Kidney glomerular epithelial cell (primary cell): ENCODE results near the gene SAT2.
"Not testable (repeated sequence)": the region's sequence is repeated elsewhere in the genome, so short reads cannot be mapped to it uniquely, and the experiment has no call there.

Source experiments
- DNase-seq: peaks from one replicate; lab custom pipeline; 2025; lab: John Stamatoyannopoulos, UW

The SAT2 gene

DNA sequence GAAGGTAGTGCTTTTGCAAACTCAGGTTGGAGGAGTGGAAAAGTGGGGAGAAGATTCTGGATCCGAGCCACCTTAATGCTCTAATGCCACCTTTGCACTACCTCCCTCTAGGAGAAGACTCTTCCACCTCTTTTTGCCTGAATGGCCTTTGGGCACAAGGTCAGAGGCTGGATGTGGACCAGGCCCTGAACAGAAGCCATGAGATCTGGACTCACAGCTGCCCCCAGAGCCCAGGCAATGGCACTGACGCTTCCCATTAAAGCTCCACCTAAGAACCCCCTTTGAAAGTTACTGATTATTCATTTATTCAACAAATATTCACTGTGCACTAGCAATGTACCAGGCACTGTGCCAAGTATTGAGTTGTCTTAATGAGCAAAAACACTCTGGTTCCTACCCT lies 5.5 kb upstream of the SAT2 start:
- DNase-seq, result no peak

DNA sequence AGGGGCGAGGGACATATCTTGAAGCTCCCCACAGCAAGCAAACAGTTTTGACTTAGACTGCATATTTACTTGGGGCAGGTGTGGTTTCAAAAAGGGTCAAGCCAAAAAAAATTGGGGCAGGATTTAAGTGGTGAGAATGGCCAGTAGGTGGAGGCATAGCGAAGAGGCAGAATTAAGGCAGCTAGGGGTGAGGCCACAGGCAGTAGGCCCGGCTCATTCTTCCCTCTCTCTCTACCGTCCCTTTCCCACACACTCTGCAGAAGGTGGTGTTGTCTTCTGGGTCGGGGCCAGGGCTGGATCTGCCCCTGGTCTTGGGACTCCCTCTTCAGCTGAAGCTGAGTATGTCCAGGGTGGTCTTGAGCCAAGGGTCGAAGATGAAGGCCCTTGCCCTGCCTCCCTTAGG lies 4.9 kb upstream of the SAT2 start:
- DNase-seq, result no peak

DNA sequence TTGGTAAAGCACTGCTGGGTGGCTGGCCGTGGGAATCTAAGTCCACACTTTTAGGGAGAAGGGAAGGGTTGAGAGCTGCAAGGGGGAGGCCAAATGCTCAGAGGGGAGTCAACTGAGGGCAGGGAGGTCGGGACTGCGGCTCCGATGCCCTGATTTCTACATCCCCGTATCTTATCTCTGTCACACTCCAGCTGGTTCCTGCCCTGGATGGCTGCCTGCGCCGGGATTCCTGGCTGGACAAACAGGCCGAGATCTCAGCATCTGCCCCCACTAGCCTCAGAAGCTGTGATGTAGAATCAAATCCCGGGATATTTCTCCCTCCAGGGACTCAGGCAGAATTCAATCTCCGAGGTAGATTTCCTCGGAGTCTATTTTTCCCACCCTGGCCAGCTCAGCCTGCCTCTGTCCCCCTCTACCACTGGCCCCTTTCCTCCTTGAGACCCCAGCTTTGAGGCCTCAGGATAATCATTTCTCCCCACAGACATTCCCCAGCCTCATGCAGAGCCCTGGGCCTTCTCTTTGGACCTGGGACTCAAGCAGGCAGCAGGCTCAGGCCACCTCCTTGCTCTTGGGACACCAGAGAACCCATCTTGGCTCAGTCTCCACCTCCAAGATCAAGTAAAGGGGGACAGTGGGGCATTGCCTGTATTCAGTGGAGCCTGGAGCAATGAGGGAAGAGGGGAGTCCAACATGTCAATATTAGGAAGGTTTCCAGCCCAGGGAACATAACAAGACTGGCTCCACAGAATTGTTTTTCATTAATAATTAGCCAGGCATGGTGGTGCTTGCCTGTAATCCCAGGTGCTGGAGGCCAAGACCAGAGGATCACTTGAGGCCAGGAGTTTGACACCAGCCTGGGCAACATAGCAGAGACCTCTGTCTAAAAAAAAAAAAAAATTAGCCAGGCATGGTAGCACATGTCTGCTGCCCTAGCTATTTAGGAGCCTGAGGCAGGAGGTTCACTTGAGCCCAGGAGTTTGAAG lies 4.1 kb upstream of the SAT2 start:
- no peak for DNase-seq

DNA sequence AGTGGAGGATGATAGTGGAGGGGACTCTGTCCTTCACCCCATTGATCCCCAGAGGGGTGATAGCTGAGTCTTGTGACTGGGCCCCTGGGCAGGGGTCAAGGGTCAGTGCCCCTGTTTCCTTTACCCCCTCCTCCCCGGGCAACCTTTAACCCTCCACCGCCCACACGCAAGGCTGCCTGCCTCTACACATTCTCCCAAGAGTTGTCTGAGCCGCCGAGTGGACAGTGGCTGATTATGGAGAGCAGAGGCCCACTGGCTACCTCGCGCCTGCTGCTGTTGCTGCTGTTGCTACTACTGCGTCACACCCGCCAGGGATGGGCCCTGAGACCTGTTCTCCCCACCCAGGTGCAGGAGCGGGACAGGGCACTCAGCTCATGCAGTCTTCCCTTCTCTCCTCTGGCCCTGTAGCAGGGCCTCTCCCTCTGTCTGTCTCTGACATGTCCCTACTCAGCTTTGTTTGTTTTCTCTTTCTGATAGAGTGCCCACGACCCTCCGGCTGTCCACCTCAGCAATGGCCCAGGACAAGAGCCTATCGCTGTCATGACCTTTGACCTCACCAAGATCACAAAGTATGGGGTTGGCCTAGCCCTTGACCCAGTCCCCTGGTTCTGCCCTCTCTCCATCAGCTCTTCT lies 2.4 kb upstream of the SAT2 start, which contains the start of gene SHBG:
TSS of gene SHBG (plus strand) at position 197 of the 633 bp plus-strand sequence. CDS start at position 235, 38 bp downstream.
- no peak for DNase-seq

DNA sequence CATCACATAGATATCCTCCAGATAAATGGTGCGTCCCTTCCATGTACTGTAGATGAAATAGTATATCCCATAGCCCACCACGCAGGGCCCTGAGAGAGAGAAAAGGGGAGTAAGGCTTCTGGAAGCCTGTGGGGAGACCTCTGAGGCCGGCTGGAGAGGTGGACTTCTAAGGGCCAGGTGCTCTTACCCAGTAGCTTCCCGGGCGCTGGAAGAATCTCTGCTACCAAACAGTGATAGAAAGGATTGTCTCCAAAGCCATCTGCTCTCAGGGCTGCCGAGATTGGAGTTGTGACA lies 718 bp downstream of the SAT2 start:
- DNase-seq, result no peak

DNA sequence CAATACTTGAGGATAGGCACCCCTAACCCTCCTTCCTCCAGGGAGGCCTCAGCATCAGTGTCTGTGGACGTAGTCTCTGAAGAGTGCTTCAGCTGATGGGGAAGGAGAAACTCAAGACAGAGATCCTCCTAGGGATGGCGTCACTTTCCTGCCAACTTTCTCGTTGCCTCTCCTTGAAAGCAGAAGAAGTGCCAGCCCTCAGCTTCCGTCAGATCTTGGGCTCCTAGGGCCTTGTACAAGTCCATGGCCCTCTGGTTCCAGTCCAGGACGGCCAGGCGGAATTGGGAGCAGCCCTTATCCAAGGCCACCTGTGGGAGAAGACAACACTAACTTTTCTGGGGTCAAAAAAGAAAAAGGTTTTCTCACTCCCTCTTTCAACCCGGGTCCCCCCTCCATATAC lies 1.3 kb downstream of the SAT2 start:
- DNase-seq, result no peak

DNA sequence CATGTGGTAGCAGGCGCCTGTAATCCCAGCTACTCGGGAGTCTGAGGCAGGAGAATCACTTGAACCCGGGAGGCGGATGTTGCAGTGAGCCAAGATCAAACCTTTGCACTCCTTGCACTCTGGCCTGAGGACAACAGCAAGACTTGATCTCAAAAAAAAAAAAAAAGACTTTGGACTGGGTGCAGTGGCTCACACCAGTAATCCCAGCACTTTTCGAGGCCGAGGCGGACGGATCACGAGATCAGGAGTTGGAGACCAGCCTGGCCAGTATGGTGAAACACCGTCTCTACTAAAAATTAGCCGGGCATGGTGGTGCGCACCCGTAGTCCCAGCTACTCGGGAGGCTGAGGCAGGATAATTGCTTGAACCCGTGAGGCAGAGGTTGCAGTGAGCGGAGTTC lies 1.9 kb downstream of the SAT2 start:
- not testable (repeated sequence) for DNase-seq

DNA sequence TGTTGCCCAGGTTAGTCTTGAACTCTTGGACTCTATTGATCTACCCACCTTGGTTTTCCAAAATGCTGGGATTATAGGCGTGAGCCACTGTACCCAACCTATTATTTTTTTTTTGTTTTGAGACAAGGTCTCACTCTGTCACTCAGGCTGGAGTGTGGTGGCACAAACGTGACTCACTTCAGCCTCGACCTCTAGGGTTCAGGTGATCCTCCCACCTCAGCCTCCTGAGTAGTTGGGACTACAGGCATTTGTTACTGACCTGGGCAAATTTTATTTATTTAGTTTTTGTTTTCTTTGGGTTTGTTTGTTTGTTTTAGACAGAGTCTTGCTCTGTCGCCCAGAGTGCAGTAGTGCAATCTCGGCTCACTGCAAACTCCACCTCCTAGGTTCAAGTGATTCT lies 4.0 kb downstream of the SAT2 start:
- no peak for DNase-seq

DNA sequence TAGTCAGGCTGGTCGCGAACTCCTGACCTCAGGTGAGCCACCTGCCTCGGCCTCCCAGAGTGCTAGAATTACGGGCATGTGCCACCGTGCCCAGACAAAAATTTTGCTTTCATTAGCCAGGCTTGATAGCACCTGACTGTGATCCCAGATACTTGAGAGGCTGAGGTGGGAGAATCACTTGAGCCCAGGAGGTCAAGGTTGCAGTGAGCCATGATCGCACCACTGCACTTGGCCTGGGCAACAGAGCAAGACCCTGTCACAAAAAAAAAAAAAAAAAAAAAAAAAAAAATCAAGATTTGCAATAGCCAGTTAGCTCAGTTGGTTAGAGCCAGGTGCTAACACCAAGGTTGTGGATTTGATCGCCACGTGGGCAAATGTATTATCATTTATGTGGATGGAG lies 6.8 kb downstream of the SAT2 start:
- no peak for DNase-seq

DNA sequence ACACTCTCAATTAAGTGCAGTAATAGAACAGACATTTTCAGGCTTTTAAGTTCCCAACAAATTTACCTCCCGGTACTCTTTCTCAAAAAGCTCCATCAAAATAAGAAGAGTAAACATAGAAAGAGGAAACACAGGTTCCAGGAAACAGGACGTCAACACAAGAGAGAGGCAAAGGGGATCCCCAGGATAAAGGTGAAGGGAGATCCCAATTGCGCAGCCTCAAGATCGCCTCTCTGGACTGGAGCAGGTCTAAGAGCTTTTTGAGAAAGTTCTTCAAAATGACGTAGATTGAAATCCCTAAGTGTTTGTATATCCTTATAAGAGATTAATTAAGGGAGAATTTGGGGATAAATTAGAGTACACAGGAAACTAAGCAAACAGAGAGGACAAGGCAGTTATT lies 9.0 kb downstream of the SAT2 start:
- DNase-seq, result no peak

DNA sequence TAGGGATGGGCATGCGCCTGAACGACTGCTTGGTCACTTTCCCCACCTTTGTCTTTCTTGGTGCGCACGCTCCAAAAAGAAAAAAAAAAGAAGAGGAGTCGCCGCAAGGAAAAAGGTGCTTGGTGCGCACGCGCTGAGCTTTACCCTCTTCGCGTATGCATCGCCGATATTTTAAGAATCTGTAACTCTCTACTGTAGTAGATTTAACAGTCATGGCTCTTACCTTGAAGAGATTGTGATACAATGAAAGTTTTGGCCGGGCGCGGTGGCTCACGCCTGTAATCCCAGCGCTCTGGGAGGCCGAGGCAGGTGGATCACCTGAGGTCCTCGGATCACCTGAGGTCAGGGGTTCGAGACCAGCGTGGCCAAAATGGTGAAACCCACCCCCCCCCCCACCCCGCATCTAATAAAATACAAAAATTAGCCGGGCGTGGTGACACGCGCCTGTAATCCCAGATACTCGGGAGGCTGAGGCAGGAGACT lies 12.3 kb downstream of the SAT2 start:
- no peak for DNase-seq

DNA sequence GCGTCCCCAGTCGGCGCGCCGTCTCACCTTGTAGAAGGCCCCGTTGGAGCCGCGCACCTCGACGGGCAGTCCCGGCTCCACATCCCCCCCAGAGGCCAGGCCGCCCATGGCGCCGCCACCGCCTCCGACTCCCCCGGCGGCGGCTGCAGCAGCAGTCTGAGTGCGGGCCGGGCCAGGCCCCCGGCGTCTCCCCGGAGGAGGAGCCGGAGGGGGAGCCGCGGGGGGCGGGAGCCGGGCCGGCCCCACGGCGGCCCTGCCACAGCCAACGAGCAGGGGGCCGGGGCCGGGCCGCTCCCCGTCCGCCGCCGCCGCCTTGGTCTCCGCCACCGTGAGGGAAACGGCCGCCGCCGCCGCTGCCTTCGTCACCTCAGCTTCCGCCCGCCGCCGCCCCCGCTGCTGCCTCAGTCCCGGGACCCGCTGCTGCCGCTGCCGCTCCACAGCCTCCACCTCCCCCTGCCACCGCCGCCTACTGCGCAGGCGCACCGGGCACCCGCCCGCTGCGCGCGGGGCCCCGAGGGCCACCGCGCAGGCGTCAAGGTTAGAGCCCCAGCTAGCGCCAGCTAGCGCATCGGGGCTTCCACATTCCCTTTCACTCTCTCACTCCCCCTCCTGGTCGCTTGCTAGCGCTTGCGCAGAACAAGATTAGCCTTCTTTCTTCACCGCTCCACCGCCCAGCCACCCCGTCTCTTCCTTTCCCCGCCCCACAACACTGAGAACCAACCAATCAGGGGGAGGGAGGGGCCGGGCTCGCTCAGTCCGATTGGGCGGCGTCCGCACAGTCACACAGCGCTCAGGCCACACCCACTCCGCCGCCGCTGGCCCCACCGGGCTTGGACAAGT lies 13.0 kb downstream of the SAT2 start, which contains the start of gene FXR2:
TSS of gene FXR2 (minus strand) at position 473 of the 840 bp plus-strand sequence. CDS start at position 108, 365 bp downstream.
- peak; percentile 100 for DNase-seq

DNA sequence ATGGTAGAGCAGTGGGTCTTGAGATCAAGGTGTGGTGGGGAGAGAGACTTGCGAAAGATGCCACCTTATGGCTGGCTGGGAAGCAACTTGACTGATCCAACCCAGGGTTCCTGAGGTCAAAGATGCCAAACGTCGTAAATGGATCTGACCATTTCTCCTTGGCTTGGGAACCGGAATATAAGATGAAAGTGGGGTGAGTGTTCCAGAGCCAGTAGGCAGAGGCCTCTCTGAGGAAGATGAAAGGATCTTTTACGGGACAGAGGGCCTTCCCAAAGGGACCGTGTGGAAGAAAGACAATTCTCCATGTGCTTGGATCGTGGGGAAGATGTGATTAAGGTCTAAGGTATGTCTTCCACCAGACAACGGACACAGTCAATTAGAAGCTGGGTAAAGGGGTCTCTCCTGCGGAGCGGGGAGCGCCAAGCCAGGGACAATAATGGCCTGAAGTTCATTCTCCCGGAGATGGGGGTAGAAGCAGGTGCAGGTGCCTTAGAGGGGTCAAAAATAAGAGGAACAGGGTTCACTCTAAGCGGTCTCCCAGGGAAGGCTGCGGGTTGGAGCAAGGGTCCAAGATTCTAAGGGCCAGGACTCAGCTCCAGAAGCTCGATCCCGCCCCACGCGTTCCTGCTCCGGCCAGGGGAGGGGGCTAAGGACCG lies 13.7 kb downstream of the SAT2 start:
- peak; percentile 18 for DNase-seq

DNA sequence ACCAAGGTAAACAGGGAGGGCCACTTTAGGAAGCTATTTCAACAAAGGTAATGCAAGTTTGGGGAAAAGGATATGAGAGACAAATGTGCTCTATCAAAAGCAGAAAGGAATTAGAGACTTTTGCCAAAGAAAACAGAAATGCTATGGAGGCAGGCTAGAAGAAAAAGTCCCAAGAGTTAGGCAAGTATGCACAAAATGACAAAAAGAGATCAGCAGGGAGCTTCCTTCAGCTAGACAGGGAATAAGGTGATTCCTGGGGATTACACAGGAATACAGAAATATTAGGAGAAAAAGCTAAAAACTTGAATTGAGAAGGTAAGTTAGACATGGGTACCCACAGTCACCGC lies 15.4 kb downstream of the SAT2 start:
- DNase-seq, result no peak

DNA sequence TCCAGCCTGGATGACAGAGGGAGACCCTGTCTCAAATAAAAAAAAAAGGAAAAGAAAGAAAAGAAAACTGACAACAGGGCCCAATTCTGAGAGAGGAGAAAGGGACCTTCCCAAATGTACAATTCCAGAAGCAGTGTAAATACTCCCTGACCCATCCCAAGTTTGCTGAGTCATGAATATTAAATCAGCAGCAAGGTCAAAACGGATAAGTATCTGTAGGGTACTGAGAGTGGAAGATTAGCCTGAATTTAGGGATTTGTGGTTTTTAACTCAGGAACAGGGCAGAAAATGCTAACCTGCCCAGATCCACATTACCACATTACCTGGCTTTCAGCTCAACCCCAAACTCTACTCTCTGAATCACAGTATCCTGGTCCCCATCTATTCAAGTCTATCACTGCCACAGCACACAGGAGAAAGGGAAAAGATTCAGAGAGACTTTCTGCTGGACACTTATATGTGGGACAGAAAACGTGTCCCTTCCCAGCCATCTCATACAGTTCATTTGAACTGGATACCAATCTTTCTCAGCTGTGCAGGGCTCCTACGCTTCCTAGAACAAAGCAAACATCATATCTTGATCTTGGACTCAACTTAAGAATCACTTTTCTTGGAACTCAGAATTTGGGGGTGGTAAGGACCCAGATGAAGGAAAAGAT lies 15.9 kb downstream of the SAT2 start:
- DNase-seq, result no peak

DNA sequence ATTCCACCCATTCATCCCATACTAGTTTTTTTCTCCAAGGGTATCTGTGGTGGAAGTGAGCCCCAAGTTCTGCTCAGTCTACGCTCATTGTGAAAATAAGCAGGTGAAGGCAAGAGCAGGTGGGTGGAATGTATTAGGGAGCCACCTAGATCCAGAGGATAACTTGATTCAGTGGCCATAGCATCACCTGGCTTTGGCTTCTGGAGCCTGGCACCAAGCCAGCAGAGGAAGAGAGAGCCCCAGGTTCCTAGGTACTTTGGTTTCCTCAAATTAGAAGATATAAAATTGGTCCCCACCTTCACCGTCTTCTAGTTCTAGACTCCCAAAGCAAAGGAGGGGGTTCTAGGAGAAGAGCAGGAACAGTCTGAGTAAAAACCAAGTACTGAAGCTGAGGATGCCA lies 17.0 kb downstream of the SAT2 start:
- DNase-seq, result no peak

DNA sequence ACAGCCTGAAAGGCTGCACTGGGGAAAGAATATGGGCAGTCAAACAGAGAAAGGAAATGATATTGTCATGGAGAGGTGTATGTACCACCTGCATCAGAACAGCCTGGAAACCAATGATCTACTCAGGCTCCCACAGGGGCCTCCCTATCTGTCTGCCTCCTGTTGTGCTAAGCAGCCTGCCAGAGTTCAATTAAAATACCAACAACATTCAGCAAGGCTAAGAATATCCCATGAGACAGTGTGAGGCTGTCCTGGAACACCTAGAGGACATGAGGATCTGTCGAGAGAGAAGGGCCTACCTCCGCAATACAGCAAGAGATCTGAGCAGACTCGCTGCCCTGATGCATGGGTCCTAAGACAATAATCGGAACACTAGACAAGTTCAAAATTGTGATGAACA lies 21.3 kb downstream of the SAT2 start:
- DNase-seq, result no peak

DNA sequence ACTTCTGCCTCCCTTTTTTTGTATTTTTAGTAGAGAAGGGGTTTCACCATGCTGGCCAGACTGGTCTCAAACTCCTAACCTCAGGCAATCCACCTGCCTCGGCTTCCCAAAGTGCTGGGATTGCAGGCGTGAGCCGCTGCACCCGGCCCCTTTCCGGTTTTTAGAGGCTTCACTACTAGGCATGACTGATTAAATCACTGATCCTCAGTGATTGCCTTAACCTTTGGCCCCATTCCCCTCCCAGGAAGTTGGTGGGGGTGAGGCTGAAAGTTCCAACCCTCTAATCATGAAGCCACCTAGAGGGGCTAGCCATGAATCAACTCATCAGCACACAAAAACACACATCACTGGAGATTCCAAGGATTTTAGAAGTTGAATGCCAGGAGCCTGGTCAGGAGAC lies 30.1 kb downstream of the SAT2 start:
- not testable (repeated sequence) for DNase-seq

DNA sequence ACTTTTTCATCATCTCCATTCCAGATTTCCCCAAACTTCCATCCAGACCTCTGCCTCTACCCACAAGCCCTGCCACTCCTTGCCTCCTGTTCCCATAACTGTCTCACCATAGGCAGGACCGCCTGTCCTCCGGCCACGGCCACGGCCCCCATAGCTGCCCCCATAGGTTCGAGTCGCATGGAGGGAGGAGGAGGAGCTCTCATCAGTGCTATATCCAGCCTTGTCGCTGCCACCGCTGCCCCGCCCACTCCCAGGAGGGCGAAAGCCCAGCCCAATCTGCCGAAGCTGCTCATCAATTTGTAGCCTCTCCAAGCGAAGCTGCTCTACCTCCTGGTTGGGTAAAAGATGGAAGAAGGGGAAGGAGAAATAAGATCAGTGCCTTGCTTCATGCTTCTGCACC lies 34.3 kb downstream of the SAT2 start:
- no peak for DNase-seq

DNA sequence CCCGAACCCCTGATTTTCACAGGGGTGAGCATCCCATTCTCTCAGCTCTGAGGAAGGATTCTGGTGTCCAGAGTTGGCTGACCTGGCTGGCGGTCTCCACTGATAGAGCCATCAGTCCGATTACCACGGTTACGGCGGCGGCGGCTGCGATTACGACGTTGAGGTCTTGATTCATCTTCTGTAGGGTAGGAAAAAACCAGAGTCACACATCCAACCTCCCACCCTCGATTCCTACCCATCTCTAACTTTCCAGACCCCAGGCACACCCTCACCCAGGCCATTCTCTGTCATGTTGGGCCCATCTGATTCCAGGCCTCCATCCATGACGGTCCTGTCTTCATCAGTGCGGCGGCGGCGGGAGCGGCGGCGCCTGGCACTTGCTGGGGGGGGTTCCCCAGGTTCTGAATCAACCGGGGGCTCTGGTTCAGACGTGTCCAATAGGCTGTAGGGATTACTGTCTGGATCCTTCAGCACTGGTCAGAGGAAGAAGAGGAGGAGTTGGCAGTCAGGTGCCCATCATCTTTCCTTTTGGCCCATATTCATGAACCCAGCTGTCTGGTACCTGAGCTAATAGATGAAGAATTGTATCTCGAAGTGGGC lies 35.1 kb downstream of the SAT2 start:
- DNase-seq, result no peak

DNA sequence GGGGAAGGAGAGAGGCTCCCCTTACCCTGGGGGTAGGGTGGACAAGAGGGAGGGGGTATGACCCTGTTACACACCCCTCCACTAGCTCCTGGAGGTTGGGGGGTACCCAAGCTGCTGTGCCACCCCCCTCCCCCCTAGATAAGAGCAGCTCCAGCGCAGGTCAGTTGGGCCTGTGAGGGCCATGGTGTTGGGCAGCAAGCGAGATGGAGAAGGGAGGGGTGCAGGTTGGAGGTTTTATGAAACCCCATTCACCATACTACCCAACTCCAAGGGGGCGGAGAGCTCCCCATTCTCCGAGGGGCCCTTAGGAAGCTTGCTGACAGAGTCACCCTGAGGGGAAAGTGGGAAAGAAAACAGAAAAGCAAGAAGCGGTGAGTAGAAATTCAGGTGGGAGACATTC lies 36.0 kb downstream of the SAT2 start:
- DNase-seq, result no peak
